ENCODE data around the gene FGD6.

DNA sequence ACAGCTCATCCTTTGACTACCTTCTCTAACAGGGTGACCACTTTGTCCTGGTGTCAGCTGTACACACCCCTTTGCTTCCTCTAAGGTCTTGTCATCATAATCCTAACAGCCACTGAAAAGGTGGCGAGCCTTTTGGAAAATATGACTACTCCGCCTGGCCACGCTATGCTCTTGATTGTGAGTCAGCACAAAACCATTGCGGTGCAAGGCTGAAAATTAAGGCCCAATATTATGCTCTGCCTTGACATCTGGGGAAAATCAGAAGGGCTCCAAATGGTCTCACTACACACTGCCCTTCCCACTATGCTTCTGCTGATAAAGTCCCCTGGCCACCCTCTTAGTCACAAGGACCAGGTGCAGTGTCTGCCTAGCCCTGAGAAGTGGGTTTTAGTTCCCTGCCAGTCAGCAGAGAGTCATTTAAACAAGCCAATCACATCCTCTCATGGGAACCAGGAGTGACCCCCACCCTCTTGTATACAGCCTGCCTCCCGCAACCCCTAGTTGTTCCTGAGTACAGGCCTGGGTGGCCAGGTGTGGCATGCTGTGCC is 34.3 kb downstream of the FGD6 start:
- TF ChIP-seq, protein P1, sequence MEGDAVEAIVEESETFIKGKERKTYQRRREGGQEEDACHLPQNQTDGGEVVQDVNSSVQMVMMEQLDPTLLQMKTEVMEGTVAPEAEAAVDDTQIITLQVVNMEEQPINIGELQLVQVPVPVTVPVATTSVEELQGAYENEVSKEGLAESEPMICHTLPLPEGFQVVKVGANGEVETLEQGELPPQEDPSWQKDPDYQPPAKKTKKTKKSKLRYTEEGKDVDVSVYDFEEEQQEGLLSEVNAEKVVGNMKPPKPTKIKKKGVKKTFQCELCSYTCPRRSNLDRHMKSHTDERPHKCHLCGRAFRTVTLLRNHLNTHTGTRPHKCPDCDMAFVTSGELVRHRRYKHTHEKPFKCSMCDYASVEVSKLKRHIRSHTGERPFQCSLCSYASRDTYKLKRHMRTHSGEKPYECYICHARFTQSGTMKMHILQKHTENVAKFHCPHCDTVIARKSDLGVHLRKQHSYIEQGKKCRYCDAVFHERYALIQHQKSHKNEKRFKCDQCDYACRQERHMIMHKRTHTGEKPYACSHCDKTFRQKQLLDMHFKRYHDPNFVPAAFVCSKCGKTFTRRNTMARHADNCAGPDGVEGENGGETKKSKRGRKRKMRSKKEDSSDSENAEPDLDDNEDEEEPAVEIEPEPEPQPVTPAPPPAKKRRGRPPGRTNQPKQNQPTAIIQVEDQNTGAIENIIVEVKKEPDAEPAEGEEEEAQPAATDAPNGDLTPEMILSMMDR (IDR thresholded peaks at IDR 0.05; ENCODE audit: insufficient read depth, low read length, poor library complexity, severe bottlenecking): no peak
- no peak for TF ChIP-seq EZH2phosphoT487 (conservative IDR thresholded peaks at IDR 0.05; ENCODE audit: low read length)

Data from SU-DHL-6 (cell line).